ENCODE measurements around the gene RUNX2. TPM values are rescaled to one million over a fixed set of nuclear protein-coding genes. Genes with fewer than 3 reads are reported as not detected.

The RUNX2 gene
- polyA plus RNA-seq, 1 donor (not counting 4 experiments of a cell fraction or from before 2014, with no cell fraction given) = 1.4 TPM

DNA sequence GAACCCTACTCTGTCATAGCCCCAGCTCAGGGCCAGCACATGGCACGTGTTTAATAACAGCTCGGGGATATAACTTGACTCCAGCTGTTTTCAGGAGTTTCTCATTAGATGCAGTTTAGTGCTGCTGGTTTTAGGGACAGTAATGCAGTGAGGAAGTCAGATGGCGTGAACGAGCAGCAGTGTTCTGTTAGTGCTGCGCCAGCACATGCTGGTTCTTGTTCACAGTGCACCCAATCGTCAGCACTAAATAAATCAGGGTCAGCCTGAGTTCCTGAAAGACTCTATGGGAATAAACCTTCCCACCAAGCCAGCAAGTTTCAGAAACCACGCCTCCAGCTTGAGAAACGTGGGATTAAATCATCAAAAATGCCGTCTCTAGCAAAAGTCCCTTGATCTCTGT is 285.5 kb downstream of the RUNX2 start:
- DNase-seq (ENCODE audit: low read depth, low spot score) (peak; percentile 49), FAIRE-seq (peak; percentile 98)
- peak overlapping the region; percentile 34 for H3K9ac ChIP-seq (ENCODE audit: control insufficient read depth, extremely low read depth, insufficient read depth, low read length)
- H3K9me3 ChIP-seq (ENCODE audit: control insufficient read depth, low read depth, low read length) = no peaks in the 10 kb centered on the region
- dilution Hi-C loops (cut with MboI; ENCODE audit: extremely low pct_ligation_motif_present, low sequenced_read_pairs) = no loop called here
- peaks cover 26% of the 10 kb centered on the region for H3K4me1 ChIP-seq (ENCODE audit: control insufficient read depth, extremely low read depth, insufficient read depth, low read length)
- peak overlapping the region; percentile 52 for H3K4me2 ChIP-seq (ENCODE audit: control insufficient read depth, extremely low read depth, insufficient read depth, low read depth, low read length)
- no peaks in the 10 kb centered on the region for H4K20me1 ChIP-seq (ENCODE audit: control insufficient read depth, extremely low read depth, insufficient read depth, low read length)
- no peaks in the 10 kb centered on the region for H3K9me1 ChIP-seq (ENCODE audit: control insufficient read depth, extremely low read depth, insufficient read depth, low read length)
- H3K36me3 ChIP-seq (ENCODE audit: control insufficient read depth in 2 of 2, extremely low read depth in 1 of 2, insufficient read depth in 2 of 2, low read length in 2 of 2) = no peaks in the 10 kb centered on the region
- no peak overlapping the region for H2AFZ ChIP-seq (ENCODE audit: control insufficient read depth, low read length)
- H3K4me3 ChIP-seq (ENCODE audit: control insufficient read depth in 2 of 3, extremely low read depth in 1 of 3, insufficient read depth in 2 of 3, low read depth in 1 of 3, low read length in 3 of 3) = no peak overlapping the region
- peak overlapping the region; percentile 63 for H3K27ac ChIP-seq (ENCODE audit: control insufficient read depth, insufficient read depth, low read length)
- no peaks in the 10 kb centered on the region for H3K79me2 ChIP-seq (ENCODE audit: control insufficient read depth, insufficient read depth, low read length)
- TF ChIP-seq, protein P1, sequence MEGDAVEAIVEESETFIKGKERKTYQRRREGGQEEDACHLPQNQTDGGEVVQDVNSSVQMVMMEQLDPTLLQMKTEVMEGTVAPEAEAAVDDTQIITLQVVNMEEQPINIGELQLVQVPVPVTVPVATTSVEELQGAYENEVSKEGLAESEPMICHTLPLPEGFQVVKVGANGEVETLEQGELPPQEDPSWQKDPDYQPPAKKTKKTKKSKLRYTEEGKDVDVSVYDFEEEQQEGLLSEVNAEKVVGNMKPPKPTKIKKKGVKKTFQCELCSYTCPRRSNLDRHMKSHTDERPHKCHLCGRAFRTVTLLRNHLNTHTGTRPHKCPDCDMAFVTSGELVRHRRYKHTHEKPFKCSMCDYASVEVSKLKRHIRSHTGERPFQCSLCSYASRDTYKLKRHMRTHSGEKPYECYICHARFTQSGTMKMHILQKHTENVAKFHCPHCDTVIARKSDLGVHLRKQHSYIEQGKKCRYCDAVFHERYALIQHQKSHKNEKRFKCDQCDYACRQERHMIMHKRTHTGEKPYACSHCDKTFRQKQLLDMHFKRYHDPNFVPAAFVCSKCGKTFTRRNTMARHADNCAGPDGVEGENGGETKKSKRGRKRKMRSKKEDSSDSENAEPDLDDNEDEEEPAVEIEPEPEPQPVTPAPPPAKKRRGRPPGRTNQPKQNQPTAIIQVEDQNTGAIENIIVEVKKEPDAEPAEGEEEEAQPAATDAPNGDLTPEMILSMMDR (optimal IDR thresholded peaks at IDR 0.05 in 1 of 3, IDR thresholded peaks at IDR 0.05 in 1 of 3, conservative IDR thresholded peaks at IDR 0.05 in 1 of 3; ENCODE audit: extremely low read depth in 1 of 3, insufficient read depth in 2 of 3, low read length in 3 of 3) = peak in 2 of 3 experiments; percentile 17 to 65
- no peak for TF ChIP-seq EZH2 (IDR thresholded peaks at IDR 0.05; ENCODE audit: low read length)
- no peaks in the 10 kb centered on the region for H3K27me3 ChIP-seq (ENCODE audit: control insufficient read depth, extremely low read depth, insufficient read depth, low read length)

DNA sequence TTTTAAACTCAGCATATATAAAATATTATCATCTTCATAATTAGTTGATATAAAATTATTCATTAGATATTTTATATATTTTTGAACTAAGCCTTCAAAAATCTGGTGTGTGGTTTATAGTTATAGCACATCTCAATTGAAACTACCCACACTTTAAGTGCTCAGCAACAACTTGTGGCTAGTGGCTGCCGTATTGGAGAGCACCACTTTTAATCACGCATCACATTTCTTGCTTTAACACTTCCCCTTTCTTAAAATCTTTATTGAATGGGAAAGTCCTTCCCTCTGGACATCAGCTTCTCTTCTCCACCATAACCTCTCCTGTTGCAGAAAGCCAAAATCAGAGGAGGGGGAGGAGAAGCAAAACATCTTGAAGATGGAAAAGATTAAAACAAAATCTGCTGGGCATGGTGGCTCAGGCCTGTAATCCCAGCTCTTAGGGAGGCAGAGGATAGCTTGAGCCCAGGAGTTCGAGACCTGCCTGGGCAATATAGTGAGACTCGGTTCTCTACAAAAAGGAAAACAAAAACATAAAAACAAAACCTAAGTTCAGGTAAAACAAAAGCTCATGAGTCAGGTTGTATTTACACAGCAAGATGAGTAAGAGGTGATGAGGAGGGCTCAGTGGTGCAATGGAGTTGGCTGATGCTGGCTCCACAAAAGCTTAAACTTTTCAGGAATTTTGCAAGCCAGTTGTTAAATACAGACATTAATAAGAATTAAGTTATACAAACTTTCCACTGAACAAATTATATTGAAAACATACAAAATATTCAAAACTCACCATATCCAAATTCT is 286.6 kb downstream of the RUNX2 start:
- FAIRE-seq (peak; percentile 93), DNase-seq (ENCODE audit: low read depth, low spot score) (no peak)
- dilution Hi-C loops (cut with MboI; ENCODE audit: extremely low pct_ligation_motif_present, low sequenced_read_pairs) = no loop called here
- no peaks in the 10 kb centered on the region for H3K27me3 ChIP-seq (ENCODE audit: control insufficient read depth, extremely low read depth, insufficient read depth, low read length)
- H3K9ac ChIP-seq (ENCODE audit: control insufficient read depth, extremely low read depth, insufficient read depth, low read length) = peak overlapping the region; percentile 20
- H3K4me2 ChIP-seq (ENCODE audit: control insufficient read depth, extremely low read depth, insufficient read depth, low read depth, low read length) = peak overlapping the region; percentile 27
- H3K9me1 ChIP-seq (ENCODE audit: control insufficient read depth, extremely low read depth, insufficient read depth, low read length) = no peaks in the 10 kb centered on the region
- H4K20me1 ChIP-seq (ENCODE audit: control insufficient read depth, extremely low read depth, insufficient read depth, low read length) = no peaks in the 10 kb centered on the region
- H3K79me2 ChIP-seq (ENCODE audit: control insufficient read depth, insufficient read depth, low read length) = no peaks in the 10 kb centered on the region
- no peaks in the 10 kb centered on the region for H3K36me3 ChIP-seq (ENCODE audit: control insufficient read depth in 2 of 2, extremely low read depth in 1 of 2, insufficient read depth in 2 of 2, low read length in 2 of 2)
- peaks cover 22% of the 10 kb centered on the region for H3K4me1 ChIP-seq (ENCODE audit: control insufficient read depth, extremely low read depth, insufficient read depth, low read length)
- H3K27ac ChIP-seq (ENCODE audit: control insufficient read depth, insufficient read depth, low read length) = peak overlapping the region; percentile 63
- no peak overlapping the region for H2AFZ ChIP-seq (ENCODE audit: control insufficient read depth, low read length)
- no peak overlapping the region for H3K4me3 ChIP-seq (ENCODE audit: control insufficient read depth in 2 of 3, extremely low read depth in 1 of 3, insufficient read depth in 2 of 3, low read depth in 1 of 3, low read length in 3 of 3)
- H3K9me3 ChIP-seq (ENCODE audit: control insufficient read depth, low read depth, low read length) = no peaks in the 10 kb centered on the region
- no peak for TF ChIP-seq EZH2 (IDR thresholded peaks at IDR 0.05; ENCODE audit: low read length)
- TF ChIP-seq, protein P1 (optimal IDR thresholded peaks at IDR 0.05 in 1 of 3, IDR thresholded peaks at IDR 0.05 in 1 of 3, conservative IDR thresholded peaks at IDR 0.05 in 1 of 3; ENCODE audit: extremely low read depth in 1 of 3, insufficient read depth in 2 of 3, low read length in 3 of 3) = no peak
